Naive thymus-derived CD4-positive, alpha-beta T cell (primary cell): ENCODE measurements around the gene PLCL1. TPM values are rescaled to one million over a fixed set of nuclear protein-coding genes. Genes with fewer than 3 reads are reported as not detected.

Source experiments
- ATAC-seq: fragments of 150-1000 bp; cut with Tn5 transposase; 2 replicates; pipeline ENCODE4 v1.10.0; 2021; ENCODE audit warnings: mild to moderate bottlenecking, moderate library complexity
- CTCF ChIA-PET: fragments of 350-600 bp; sonication (Branson Sonifier 250); formaldehyde crosslinking; loops from one replicate; lab custom pipeline; 2021; ENCODE audit warnings: antibody characterized with exemption; lab: Charles Lee
- POLR2A ChIA-PET: fragments of 350-600 bp; sonication (Branson Sonifier 250); formaldehyde crosslinking; loops from one replicate; lab custom pipeline; 2021; ENCODE audit warnings: antibody characterized with exemption, inconsistent platforms; lab: Charles Lee
- DNase-seq, 9 donors: peaks; one replicate each; pipeline versions ENCODE4 v3.0.0 to v3.0.0-alpha.2; 2020 to 2022; ENCODE audit warnings: mixed read lengths in 1 of 9
- H3K27ac ChIP-seq: one replicate; pipeline ENCODE4 v1.7.0; 2013; ENCODE audit warnings: mild to moderate bottlenecking, low read depth, low read length, moderate library complexity
- H3K27me3 ChIP-seq, 2 donors: one replicate each; pipeline ENCODE4 v1.7.0; 2013; ENCODE audit warnings: low read length in 2 of 2, mild to moderate bottlenecking in 2 of 2, moderate library complexity in 2 of 2; ENCODE audit not compliant: control insufficient read depth in 2 of 2, insufficient read depth in 2 of 2
- H3K36me3 ChIP-seq, 3 experiments: 1 replicate in 2 of 3; 2 replicates in 1 of 3; pipeline ENCODE4 v1.7.0; 2013; ENCODE audit warnings: low read length in 3 of 3, mild to moderate bottlenecking in 3 of 3, moderate library complexity in 1 of 3; ENCODE audit not compliant: insufficient read depth in 3 of 3, control insufficient read depth in 2 of 3
- H3K4me1 ChIP-seq, 2 donors: one replicate each; pipeline ENCODE4 v1.7.0; 2013; ENCODE audit warnings: low read length in 2 of 2, mild to moderate bottlenecking in 2 of 2, moderate library complexity in 1 of 2; ENCODE audit not compliant: control insufficient read depth in 2 of 2, insufficient read depth in 2 of 2
- H3K4me3 ChIP-seq: 2 replicates; pipeline ENCODE4 v1.7.0; 2013; ENCODE audit warnings: mild to moderate bottlenecking, low read length
- H3K9me3 ChIP-seq, 3 experiments: 1 replicate in 2 of 3; 2 replicates in 1 of 3; pipeline ENCODE4 v1.7.0; 2013; ENCODE audit warnings: low read length in 3 of 3; ENCODE audit not compliant: control insufficient read depth in 2 of 3
- H3K27ac Mint-ChIP-seq, 9 donors: one replicate each; pipeline ENCODE4 v1.8.0; 2020 to 2022; ENCODE audit warnings: mixed read lengths in 9 of 9, mild to moderate bottlenecking in 8 of 9, moderate library complexity in 5 of 9, inconsistent platforms in 2 of 9
- H3K27me3 Mint-ChIP-seq, 5 donors: one replicate each; pipeline ENCODE4 v1.8.0; 2021 to 2022; ENCODE audit warnings: mixed read lengths in 5 of 5, mild to moderate bottlenecking in 1 of 5
- H3K36me3 Mint-ChIP-seq, 5 donors: one replicate each; pipeline ENCODE4 v1.8.0; 2020 to 2022; ENCODE audit warnings: mixed read lengths in 5 of 5, mild to moderate bottlenecking in 3 of 5, inconsistent platforms in 1 of 5
- H3K4me1 Mint-ChIP-seq, 7 donors: one replicate each; pipeline ENCODE4 v1.8.0; 2020 to 2022; ENCODE audit warnings: mixed read lengths in 7 of 7, mild to moderate bottlenecking in 3 of 7, inconsistent platforms in 1 of 7
- H3K4me3 Mint-ChIP-seq, 10 donors: one replicate each; pipeline ENCODE4 v1.8.0; 2020 to 2022; ENCODE audit warnings: mild to moderate bottlenecking in 10 of 10, mixed read lengths in 10 of 10, moderate library complexity in 6 of 10, inconsistent platforms in 2 of 10
- H3K9me3 Mint-ChIP-seq, 11 donors: one replicate each; pipeline ENCODE4 v1.8.0; 2020 to 2022; ENCODE audit warnings: mixed read lengths in 11 of 11, mild to moderate bottlenecking in 4 of 11, inconsistent platforms in 1 of 11, moderate library complexity in 1 of 11
- intact Hi-C, 2 donors: fragments of 100-400 bp; cut with micrococcal nuclease; formaldehyde crosslinking; loops; one replicate each; pipeline ENCODE4 v1.15.1; 2023
- polyA plus RNA-seq, 2 donors: library from polyadenylated mRNA; unstranded; fragments of 300-500 nt; fragmentation: Illumina TruSeq; gene quantifications; one replicate each; pipeline ENCODE4 v1.2.3, GENCODE V29; 2021
- total RNA-seq, 6 experiments: library from RNA in 5 of 6; stranded (reverse) in 5 of 6; gene quantifications; 1 replicate in 5 of 6; 2 replicates in 1 of 6; pipeline ENCODE4 v1.2.3 and lab custom pipeline; 2021 to 2026

PLCL1 gene
- total and polyA plus RNA-seq, 7 experiments from 2014 or later: 1.8 to 33.7 (median 22.7) TPM

GRCh38 chr2:197973772-197974171 is 169.4 kb downstream of the PLCL1 start:
- DNase-seq (no peak), ATAC-seq (no peak)
- Histone ChIP-seq H3K27me3 (no peaks in the 10 kb centered on the region), H3K27ac (no peak overlapping the region), H3K9me3 (no peaks in the 10 kb centered on the region), H3K36me3 (no peaks in the 10 kb centered on the region), H3K4me1 (peaks cover 0 to 4% of the 10 kb centered on the region in 2 donors), H3K4me3 (no peak overlapping the region)
- CTCF ChIA-PET: interaction anchor here (0.6 kb wide), 1 partner anchor 16 kb away, joined by 4 read pairs; no protein-coding TSS in a partner anchor
- POLR2A ChIA-PET: no interaction called here
- intact Hi-C loops: no loop called here
- Mint-ChIP-seq H3K4me1 (peaks cover 0 to 61% (median 48%) of the 10 kb centered on the region in 7 donors), H3K9me3 (peaks cover 0 to 8% (median 0%) of the 10 kb centered on the region in 11 donors), H3K4me3 (no peak overlapping the region), H3K36me3 (peaks cover 0 to 41% (median 18%) of the 10 kb centered on the region in 5 donors), H3K27me3 (no peaks in the 10 kb centered on the region), H3K27ac (peak overlapping the region in 2 of 9 donors; percentile 0 to 41)

- ATAC-seq (no peak), DNase-seq (no peak)
- CTCF ChIA-PET: no interaction called here
- Mint-ChIP-seq H3K36me3 (peaks cover 0 to 38% (median 23%) of the 10 kb centered on the region in 5 donors), H3K4me1 (peaks cover 0 to 68% (median 55%) of the 10 kb centered on the region in 7 donors), H3K4me3 (no peak overlapping the region), H3K27me3 (no peaks in the 10 kb centered on the region), H3K27ac (peak overlapping the region in 1 of 9 donors; percentile 44), H3K9me3 (peaks cover 0 to 7% (median 0%) of the 10 kb centered on the region in 11 donors)
- Histone ChIP-seq H3K36me3 (no peaks in the 10 kb centered on the region), H3K27ac (no peak overlapping the region), H3K4me3 (no peak overlapping the region), H3K4me1 (peaks cover 0 to 4% of the 10 kb centered on the region in 2 donors), H3K27me3 (no peaks in the 10 kb centered on the region), H3K9me3 (no peaks in the 10 kb centered on the region)
- POLR2A ChIA-PET: no interaction called here
- intact Hi-C loops: no loop called here
Observed at GRCh38 chr2:197975931-197976519, 171.6 kb downstream of the PLCL1 start.

GRCh38 chr2:197978971-197979370 is 174.6 kb downstream of the PLCL1 start:
- Histone ChIP-seq H3K27me3 (no peaks in the 10 kb centered on the region), H3K36me3 (no peaks in the 10 kb centered on the region), H3K9me3 (no peaks in the 10 kb centered on the region), H3K4me1 (peaks cover 0 to 2% of the 10 kb centered on the region in 2 donors), H3K27ac (no peak overlapping the region), H3K4me3 (no peak overlapping the region)
- H3K36me3 Mint-ChIP-seq: peaks cover 0 to 33% (median 23%) of the 10 kb centered on the region in 5 donors
- ChIA-PET CTCF (no interaction called here), POLR2A (interaction anchor here (0.5 kb wide), 1 partner anchor 46 kb away, joined by 3 read pairs; no protein-coding TSS in a partner anchor)
- H3K27ac Mint-ChIP-seq: peak overlapping the region in 1 of 9 donors; percentile 23
- no peak overlapping the region for H3K4me3 Mint-ChIP-seq
- no peak for DNase-seq
- peaks cover 0 to 62% (median 52%) of the 10 kb centered on the region in 7 donors for H3K4me1 Mint-ChIP-seq
- intact Hi-C loops: no loop called here
- no peaks in the 10 kb centered on the region for H3K27me3 Mint-ChIP-seq
- H3K9me3 Mint-ChIP-seq: peaks cover 0 to 7% (median 0%) of the 10 kb centered on the region in 11 donors
- no peak for ATAC-seq

- no peak for ATAC-seq
- intact Hi-C loops: loop anchor here in 1 of 2 donors (10.0 kb wide), 1 partner anchor 312 kb away; no protein-coding TSS in a partner anchor
- peaks cover 0 to 12% (median 9%) of the 10 kb centered on the region in 5 donors for H3K36me3 Mint-ChIP-seq
- peak overlapping the region in 1 of 9 donors; percentile 18 for H3K27ac Mint-ChIP-seq
- no peaks in the 10 kb centered on the region for H3K9me3 ChIP-seq
- H3K4me3 ChIP-seq: no peak overlapping the region
- no peaks in the 10 kb centered on the region for H3K27me3 Mint-ChIP-seq
- H3K27ac ChIP-seq: no peak overlapping the region
- H3K4me3 Mint-ChIP-seq: no peak overlapping the region
- peaks cover 0 to 4% of the 10 kb centered on the region in 2 donors for H3K4me1 ChIP-seq
- CTCF ChIA-PET: interaction anchor here (1.3 kb wide), 1 partner anchor 74 kb away, joined by 3 read pairs; no protein-coding TSS in a partner anchor
- peaks cover 0 to 62% (median 45%) of the 10 kb centered on the region in 7 donors for H3K4me1 Mint-ChIP-seq
- DNase-seq: no peak
- H3K27me3 ChIP-seq: no peaks in the 10 kb centered on the region
- H3K9me3 Mint-ChIP-seq: peaks cover 0 to 2% (median 0%) of the 10 kb centered on the region in 11 donors
- H3K36me3 ChIP-seq: no peaks in the 10 kb centered on the region
- POLR2A ChIA-PET: interaction anchor here (0.8 kb wide), 1 partner anchor 22 kb away, joined by 3 read pairs; no protein-coding TSS in a partner anchor
Observed at GRCh38 chr2:197982565-197982964, 178.2 kb downstream of the PLCL1 start.

- ChIA-PET POLR2A (no interaction called here), CTCF (interaction anchor here (0.6 to 3.2 kb wide), 3 partner anchors 140 to 181 kb away, joined by 3 to 14 read pairs (median 4); partner anchors contain the start of gene PLCL1)
- no peaks in the 10 kb centered on the region for H3K9me3 ChIP-seq
- H3K36me3 ChIP-seq: no peaks in the 10 kb centered on the region
- H3K27me3 ChIP-seq: no peaks in the 10 kb centered on the region
- H3K27ac ChIP-seq: no peak overlapping the region
- Mint-ChIP-seq H3K27ac (peak overlapping the region in 2 of 9 donors; percentile 21 to 56), H3K27me3 (no peaks in the 10 kb centered on the region), H3K36me3 (peaks cover 2 to 18% (median 9%) of the 10 kb centered on the region in 5 donors), H3K9me3 (peaks cover 0 to 17% (median 5%) of the 10 kb centered on the region in 11 donors), H3K4me3 (no peak overlapping the region), H3K4me1 (peaks cover 0 to 54% (median 32%) of the 10 kb centered on the region in 7 donors)
- ATAC-seq: no peak
- no peak for DNase-seq
- no peak overlapping the region for H3K4me3 ChIP-seq
- peaks cover 0 to 4% of the 10 kb centered on the region in 2 donors for H3K4me1 ChIP-seq
- intact Hi-C loops: loop anchor here in 1 of 2 donors (10.0 kb wide), 1 partner anchor 310 kb away; no protein-coding TSS in a partner anchor
Observed at GRCh38 chr2:197985029-197985638, 180.7 kb downstream of the PLCL1 start.

GRCh38 chr2:197986977-197987376 is 182.6 kb downstream of the PLCL1 start:
- no peak for DNase-seq

More at GRCh38 chr2:197986977-197987376, 182.6 kb downstream of the PLCL1 start:
- H3K27ac Mint-ChIP-seq: peak overlapping the region in 1 of 9 donors; percentile 25
- intact Hi-C loops: loop anchor here in 1 of 2 donors (1.0 to 10.0 kb wide), 2 partner anchors 184 to 308 kb away; no protein-coding TSS in a partner anchor
- H3K4me1 Mint-ChIP-seq: peaks cover 0 to 55% (median 28%) of the 10 kb centered on the region in 7 donors
- no peak for ATAC-seq
- H3K9me3 ChIP-seq: no peaks in the 10 kb centered on the region
- no peak overlapping the region for H3K4me3 ChIP-seq
- peaks cover 0 to 4% of the 10 kb centered on the region in 2 donors for H3K4me1 ChIP-seq
- CTCF ChIA-PET: interaction anchor here (1.1 to 3.2 kb wide), 8 partner anchors 136 to 240 kb away, joined by 3 to 14 read pairs (median 4); partner anchors contain the start of gene PLCL1
- no peaks in the 10 kb centered on the region for H3K36me3 ChIP-seq
- H3K27ac ChIP-seq: no peak overlapping the region
- H3K36me3 Mint-ChIP-seq: peaks cover 4 to 33% (median 20%) of the 10 kb centered on the region in 5 donors
- peaks cover 0 to 27% (median 7%) of the 10 kb centered on the region in 11 donors for H3K9me3 Mint-ChIP-seq
- H3K4me3 Mint-ChIP-seq: no peak overlapping the region
- H3K27me3 ChIP-seq: no peaks in the 10 kb centered on the region
- no peaks in the 10 kb centered on the region for H3K27me3 Mint-ChIP-seq
- POLR2A ChIA-PET: no interaction called here
